DND-41 (cell line): ENCODE measurements around the gene KLF1.

Experiments
- ATAC-seq: fragments of 200-7000 bp; cut with Tn5 transposase; 3 replicates; pipeline ENCODE4 v1.9.1; 2021; ENCODE audit warnings: low read depth; ENCODE audit not compliant: insufficient read depth
- DNase-seq: peaks from one replicate; pipeline ENCODE4 v3.0.0-alpha.2; 2020
- H2AFZ ChIP-seq: 2 replicates; pipeline ENCODE4 v1.6.0; 2012; ENCODE audit warnings: low read depth, low read length
- H3K27ac ChIP-seq: 2 replicates; pipeline ENCODE4 v1.5.1; 2012; ENCODE audit warnings: low read length, inconsistent platforms
- H3K27me3 ChIP-seq: fragments of 200-600 bp; sonication (generic); 2 replicates; pipeline ENCODE4 v1.6.0; 2012; ENCODE audit warnings: low read length, mild to moderate bottlenecking, inconsistent platforms; ENCODE audit not compliant: insufficient read depth, poor library complexity
- H3K36me3 ChIP-seq: 2 replicates; pipeline ENCODE4 v1.5.1; 2012; ENCODE audit warnings: low read length, inconsistent platforms; ENCODE audit not compliant: insufficient read depth
- H3K4me1 ChIP-seq: 2 replicates; pipeline ENCODE4 v1.5.1; 2012; ENCODE audit warnings: mild to moderate bottlenecking, low read length; ENCODE audit not compliant: insufficient read depth
- H3K4me2 ChIP-seq: 2 replicates; pipeline ENCODE4 v1.6.0; 2012; ENCODE audit warnings: mild to moderate bottlenecking, moderate library complexity, low read length, inconsistent platforms; ENCODE audit not compliant: insufficient read depth
- H3K4me3 ChIP-seq, 2 experiments: fragments of 200-600 bp in 1 of 2; shearing (Covaris generic) in 1 of 2; 2 replicates each; pipeline ENCODE4 v1.5.1; 2012 to 2016; ENCODE audit warnings: inconsistent platforms in 2 of 2, low read length in 2 of 2, mild to moderate bottlenecking in 2 of 2, low read depth in 1 of 2, moderate library complexity in 1 of 2
- H3K79me2 ChIP-seq: 2 replicates; pipeline ENCODE4 v1.6.0; 2012; ENCODE audit warnings: low read length, inconsistent platforms; ENCODE audit not compliant: insufficient read depth
- H3K9ac ChIP-seq: 2 replicates; pipeline ENCODE4 v1.6.0; 2012; ENCODE audit warnings: low read depth, mild to moderate bottlenecking, inconsistent platforms, low read length, moderate library complexity
- H3K9me3 ChIP-seq: 2 replicates; pipeline ENCODE4 v1.5.1; 2012; ENCODE audit warnings: low read length, moderate library complexity, mild to moderate bottlenecking, inconsistent platforms; ENCODE audit not compliant: insufficient read depth, severe bottlenecking
- H4K20me1 ChIP-seq: 2 replicates; pipeline ENCODE4 v1.6.0; 2012; ENCODE audit warnings: low read length; ENCODE audit not compliant: insufficient read depth
- CTCF ChIP-seq: IDR thresholded peaks from 2 replicates; pipeline ENCODE4 v1.5.1; 2012; ENCODE audit warnings: borderline replicate concordance, low read length, moderate library complexity, mild to moderate bottlenecking; ENCODE audit not compliant: poor library complexity, severe bottlenecking; ENCODE audit errors: extremely low read depth
- EZH2 ChIP-seq: IDR thresholded peaks from 3 replicates; pipeline ENCODE4 v1.6.1; 2012; ENCODE audit warnings: borderline replicate concordance, low read depth, mild to moderate bottlenecking, moderate library complexity, low read length, inconsistent platforms; ENCODE audit not compliant: severe bottlenecking

Gene KLF1

DNA sequence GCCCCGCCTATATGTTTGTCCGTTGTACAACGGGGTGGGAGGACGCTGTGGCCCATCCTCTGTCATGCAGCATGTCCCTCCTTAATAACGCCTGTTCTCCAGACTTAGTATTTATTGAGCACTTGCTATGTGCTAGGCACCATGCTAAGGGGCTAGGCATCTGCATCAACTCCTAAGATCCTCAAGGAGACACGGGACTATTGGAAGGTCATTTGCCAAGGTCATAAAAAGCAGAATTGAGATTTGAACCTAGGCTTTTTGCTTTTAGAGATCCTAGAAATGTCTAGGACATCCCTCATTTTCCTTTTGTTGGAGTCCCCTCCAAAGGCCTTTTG lies 50.5 kb downstream of the KLF1 start:
- H4K20me1 ChIP-seq = peaks cover 23% of the 10 kb centered on the region
- no peak for ATAC-seq
- H3K27me3 ChIP-seq = no peaks in the 10 kb centered on the region
- H3K4me1 ChIP-seq = peaks cover 58% of the 10 kb centered on the region
- H3K27ac ChIP-seq = no peak overlapping the region
- no peaks in the 10 kb centered on the region; the same call in 1 of the 2 replicates for H3K36me3 ChIP-seq
- TF ChIP-seq EZH2 (no peak), CTCF (no peak)
- DNase-seq = no peak
- H3K9ac ChIP-seq = no peak overlapping the region
- peaks cover 24% of the 10 kb centered on the region for H3K79me2 ChIP-seq
- H3K4me2 ChIP-seq = no peak overlapping the region
- H2AFZ ChIP-seq = no peak overlapping the region
- no peaks in the 10 kb centered on the region for H3K9me3 ChIP-seq
- H3K4me3 ChIP-seq = no peak overlapping the region

DNA sequence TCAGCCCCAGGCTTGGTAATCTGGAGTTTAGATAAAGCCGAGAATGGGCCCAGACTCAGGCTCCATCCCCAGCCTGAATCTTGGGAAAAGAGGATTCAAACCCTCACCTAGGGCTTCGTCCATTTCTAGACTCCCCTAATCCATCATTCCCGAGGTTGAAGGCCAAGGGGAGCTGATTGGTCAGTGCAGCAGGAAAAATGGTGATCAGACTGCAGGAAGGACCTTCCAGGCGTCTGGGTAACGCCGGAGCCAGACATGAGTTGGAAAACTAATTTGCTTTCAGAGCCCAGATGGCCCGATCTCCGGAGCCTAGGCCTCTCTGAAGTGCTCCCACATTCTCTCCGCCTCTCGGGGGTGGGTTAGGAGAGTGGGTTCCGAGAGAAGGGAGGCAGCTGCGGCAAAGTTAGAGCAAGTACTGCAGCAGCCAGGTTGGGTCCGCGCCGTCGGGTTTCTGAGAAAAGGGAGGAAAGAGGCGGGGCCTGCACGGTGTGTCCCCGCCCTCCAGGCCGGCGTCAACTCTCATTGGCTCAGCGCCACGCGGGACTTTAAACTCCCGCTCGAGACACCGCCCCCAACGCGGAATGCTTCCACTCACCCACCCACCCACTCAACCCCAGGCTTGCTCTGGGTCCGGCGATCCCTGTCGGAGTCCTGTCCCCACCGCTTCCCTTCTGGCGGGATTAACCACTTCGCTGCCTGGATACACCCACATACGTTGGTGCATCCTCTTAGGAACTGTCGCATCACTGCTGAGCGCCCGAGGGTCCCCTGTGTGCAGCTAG lies 51.8 kb downstream of the KLF1 start:
- Histone ChIP-seq H3K79me2 (peaks cover 12% of the 10 kb centered on the region), H4K20me1 (peaks cover 12% of the 10 kb centered on the region), H3K4me1 (peaks cover 49% of the 10 kb centered on the region), H3K4me2 (peak overlapping the region; percentile 89), H3K9ac (no peak overlapping the region), H3K27ac (no peak overlapping the region), H3K4me3 (no peak overlapping the region), H3K27me3 (no peaks in the 10 kb centered on the region), H3K9me3 (no peaks in the 10 kb centered on the region), H3K36me3 (no peaks in the 10 kb centered on the region), H2AFZ (no peak overlapping the region)
- DNase-seq (no peak), ATAC-seq (no peak)
- TF ChIP-seq CTCF (no peak), EZH2 (no peak)

- H3K36me3 ChIP-seq = no peaks in the 10 kb centered on the region
- peak within 1 kb of the TSS; percentile 88 for H2AFZ ChIP-seq
- peak within 1 kb of the TSS; percentile 67 for H3K9ac ChIP-seq
- peak within 1 kb of the TSS; percentile 40 to 63; a peak in 3 of 4 replicates for H3K4me3 ChIP-seq
- H3K79me2 ChIP-seq = peaks cover 8% of the 10 kb centered on the region
- peaks cover 11% of the 10 kb centered on the region for H4K20me1 ChIP-seq
- peaks cover 46% of the 10 kb centered on the region for H3K4me1 ChIP-seq
- H3K4me2 ChIP-seq = peak within 1 kb of the TSS; percentile 89
- peak within 1 kb of the TSS; percentile 50 for H3K27ac ChIP-seq
- no peak for TF ChIP-seq EZH2
- TF ChIP-seq CTCF = no peak
- H3K9me3 ChIP-seq = no peaks in the 10 kb centered on the region
- DNase-seq (no peak), ATAC-seq (no peak)
- H3K27me3 ChIP-seq = no peaks in the 10 kb centered on the region
Measured at GRCh38 chr19:12834566-12834943, 52.4 kb downstream of the KLF1 start, which contains the start of gene RTBDN. TSS of gene RTBDN (minus strand) at chr19:12834579. CDS start at chr19:12829979, 4,600 bp downstream.
